HG03439 (cell line): ENCODE data around the gene C14orf93.
"Not testable (repeated sequence)": the region's sequence is repeated elsewhere in the genome, so short reads cannot be mapped to it uniquely, and the experiment has no call there.

Experiments
- ATAC-seq: cut with Tn5 transposase; IDR thresholded peaks from one replicate; pipeline ENCODE4 v1.9.1; 2021; ENCODE audit warnings: mild to moderate bottlenecking, moderate library complexity; ENCODE audit not compliant: unreplicated experiment

The C14orf93 gene

DNA sequence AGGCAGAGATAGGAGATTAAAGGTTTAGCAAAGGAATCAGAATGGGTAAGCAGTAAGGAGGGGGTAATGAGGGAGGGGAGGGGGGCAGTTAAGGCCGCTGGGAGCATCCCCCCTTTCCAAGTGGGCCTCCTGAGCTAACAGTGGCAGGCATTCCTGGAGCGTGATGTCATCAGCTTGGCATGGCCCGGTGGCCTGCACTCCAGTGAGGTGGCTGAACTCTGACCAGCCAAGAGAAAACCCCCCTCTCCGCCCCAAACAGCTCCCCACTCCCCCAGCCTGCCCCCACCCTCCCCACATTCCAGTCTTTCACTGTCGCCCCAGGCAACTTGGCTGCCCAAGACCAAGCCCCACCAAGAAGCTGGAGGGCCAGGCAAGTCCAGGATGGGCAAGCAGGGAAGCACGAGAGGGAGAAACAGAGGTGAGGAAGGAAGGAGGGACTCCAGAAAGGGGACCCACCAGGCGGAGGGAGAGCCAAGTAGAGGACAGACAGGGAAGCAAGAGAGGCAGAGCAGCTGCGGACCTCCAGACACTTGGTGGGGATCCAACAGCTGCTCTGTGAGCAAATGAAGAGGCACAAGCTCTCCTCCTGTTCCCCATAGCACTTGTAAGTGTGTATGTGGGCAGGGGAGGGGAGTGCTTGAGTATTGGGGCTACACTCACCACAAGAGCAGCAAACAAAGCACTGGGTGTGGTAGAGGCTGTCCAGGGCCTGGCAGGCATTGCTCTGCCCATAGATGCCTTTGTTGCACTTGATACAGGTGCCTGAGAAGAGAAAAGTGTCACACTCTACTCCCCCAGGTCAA is 32.1 kb downstream of the C14orf93 start:
- no peak for ATAC-seq

DNA sequence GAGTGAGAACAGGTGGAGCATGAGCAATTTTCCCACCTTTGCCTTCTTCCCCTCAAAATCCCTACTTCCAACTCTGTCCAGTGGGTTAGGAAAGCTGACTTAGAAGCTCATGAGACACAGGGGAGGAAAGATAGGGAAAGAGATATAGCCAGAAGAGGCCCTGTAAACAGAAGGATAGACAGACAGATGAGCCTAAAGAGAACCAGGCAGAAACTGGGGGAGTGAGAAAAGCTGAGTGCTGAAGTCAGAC is 32.6 kb downstream of the C14orf93 start:
- no peak for ATAC-seq

DNA sequence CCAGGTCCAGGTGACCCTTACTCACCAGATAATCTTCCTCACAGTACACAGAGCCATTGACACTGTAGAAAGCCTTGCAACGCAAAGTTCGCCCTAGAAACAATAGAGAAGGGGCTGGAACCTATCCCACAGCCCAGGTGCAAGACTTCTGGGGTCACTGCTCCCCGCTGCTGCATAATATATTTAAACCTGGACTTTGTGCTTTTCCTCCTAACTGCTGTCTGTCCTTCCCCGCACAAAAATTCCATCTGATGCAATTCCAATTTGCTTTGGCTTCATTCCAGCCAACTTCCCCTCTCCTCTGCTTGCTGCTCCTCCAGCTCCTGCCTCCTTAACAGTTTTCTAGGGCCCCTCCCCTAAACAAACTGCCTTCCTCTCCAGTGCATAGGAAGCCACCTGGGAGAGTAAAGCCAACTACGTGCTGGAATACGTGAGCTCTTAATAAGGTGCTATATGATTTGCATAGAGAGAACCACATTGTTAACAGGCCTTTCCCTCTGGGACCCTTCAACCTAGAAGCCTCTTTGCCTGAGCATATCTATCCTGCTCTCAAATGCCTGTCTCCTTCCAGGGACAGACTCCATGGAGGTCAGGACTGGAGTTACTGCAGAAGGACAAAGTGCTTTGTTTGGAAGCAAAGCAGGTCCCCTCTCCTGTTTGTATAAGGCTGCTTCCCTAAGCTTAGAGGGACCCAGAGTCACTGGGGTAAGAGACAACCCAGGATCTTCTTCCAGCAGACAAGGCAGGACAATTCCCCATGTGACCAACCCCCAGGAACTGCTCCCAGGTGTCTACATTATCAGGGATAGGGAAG is 33.1 kb downstream of the C14orf93 start:
- ATAC-seq: no peak

DNA sequence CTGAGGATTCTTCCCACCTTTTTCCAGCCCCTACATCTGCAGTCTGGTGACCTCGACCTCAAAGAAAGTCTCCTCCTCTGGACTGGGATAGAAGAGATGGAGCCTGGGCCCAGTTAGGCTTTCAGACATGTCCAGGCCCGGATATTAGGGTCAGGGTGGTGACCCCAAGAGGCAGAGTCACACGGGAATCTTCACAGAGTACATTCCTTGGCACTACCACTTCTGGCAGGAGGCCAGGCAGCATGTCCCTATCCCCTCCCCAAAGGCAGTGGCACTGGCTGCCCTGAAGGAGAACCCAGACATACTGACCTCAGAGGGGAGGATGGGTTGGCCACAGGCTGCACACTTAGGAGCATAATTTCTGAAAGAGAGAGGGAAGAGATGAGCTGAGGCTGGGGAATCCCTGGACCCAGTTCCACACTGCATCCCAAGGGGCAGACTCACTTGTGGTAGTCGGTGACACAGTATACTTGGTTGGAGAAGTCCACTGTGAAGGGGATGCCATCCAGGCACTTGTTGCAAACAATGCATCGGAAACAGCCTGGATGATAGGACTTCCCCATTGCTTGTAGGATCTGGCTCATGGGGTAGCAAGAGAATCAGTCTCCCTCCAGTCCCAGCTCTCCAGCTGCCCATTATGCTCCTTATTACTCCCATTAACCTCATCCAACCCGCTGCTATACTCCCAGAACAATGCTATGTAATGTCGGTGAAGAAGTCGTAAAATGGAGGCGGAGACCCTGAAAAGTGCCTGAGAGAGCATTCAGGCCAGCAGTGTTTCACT is 35.2 kb downstream of the C14orf93 start:
- no peak for ATAC-seq

DNA sequence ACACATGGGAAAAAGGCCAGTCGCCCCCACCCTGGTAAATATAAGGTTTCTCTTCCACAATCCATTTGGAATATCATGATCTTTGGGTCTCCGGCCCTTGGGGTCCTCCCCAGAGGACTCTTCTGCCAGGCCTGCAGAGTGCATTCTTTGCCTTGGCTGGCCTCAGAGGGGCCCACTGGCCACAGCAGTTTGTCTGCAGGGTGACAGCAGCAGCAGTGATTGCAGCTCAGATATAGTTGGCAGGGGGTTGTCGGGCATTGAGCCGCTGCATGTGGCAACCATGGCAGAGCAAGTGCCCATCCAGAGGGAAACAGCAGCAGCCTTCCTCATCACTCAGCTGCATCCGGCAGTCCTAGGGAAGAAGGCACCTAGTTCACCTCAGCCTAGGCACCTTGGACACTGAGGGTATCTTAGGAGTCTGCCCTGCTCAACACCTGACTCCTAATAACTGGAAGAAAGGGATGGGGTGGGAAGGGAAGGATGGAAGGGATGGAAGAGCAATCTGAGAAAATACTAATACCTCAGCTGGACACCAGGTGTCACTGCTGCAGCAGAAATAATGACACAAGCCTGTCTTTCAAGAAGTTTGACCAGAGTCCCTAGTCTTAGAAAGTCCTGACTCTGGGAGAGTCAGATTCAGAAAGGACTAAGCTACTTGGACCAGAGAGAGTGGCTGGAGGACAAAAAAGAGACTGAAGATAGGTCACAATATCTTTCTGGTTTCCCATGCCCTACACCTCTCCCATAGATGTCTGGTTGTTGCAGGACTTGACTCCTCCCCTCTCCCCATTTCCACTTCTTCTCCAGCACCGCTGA is 36.5 kb downstream of the C14orf93 start:
- ATAC-seq: no peak

DNA sequence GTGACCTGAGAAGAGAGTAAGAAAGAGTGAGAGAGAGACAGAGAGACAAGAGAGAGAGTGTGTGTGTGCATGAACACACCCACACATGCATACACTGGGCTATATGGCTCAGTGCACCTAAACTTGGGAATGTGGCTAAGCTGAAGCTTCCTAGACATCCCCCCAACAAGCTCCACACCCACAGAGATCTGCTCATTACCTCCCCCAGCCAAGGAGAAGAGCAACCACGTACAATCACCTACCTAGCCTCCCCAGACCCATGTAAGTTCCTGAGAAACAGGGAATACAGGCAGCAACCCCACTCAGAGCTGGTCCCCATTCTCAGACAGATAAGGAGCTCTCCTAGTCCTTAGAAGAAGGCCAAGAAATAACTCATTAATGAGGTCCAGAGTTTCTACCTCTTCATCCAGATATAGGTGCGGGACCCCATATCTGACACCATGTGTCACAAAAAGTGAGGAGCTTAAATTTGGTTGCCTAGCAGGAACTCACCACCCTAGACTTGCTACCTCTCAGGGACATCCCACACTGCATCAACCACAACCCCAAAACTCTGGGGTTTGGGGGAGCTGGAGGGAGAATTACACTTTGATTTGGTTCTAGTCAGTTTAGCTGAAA is 37.5 kb downstream of the C14orf93 start:
- ATAC-seq: no peak

DNA sequence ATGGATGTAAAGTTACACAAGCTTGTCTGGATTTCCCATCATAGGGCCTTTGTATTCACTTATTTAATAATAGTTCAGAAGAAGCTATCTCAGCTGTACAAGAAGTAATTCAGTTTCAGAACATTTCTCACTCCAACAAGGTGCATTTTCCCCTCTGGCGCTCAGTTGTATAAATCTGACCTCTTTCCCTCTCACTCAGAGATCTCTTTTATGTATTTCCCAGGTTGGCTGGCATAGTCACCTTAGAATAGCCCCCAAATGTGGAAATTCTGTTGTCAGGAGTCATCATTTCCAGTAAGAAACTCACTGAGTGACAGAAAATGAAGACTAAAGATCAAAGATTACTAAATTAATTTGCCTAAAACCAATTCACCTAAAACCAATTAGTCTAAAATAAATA is 38.8 kb downstream of the C14orf93 start:
- no peak for ATAC-seq

DNA sequence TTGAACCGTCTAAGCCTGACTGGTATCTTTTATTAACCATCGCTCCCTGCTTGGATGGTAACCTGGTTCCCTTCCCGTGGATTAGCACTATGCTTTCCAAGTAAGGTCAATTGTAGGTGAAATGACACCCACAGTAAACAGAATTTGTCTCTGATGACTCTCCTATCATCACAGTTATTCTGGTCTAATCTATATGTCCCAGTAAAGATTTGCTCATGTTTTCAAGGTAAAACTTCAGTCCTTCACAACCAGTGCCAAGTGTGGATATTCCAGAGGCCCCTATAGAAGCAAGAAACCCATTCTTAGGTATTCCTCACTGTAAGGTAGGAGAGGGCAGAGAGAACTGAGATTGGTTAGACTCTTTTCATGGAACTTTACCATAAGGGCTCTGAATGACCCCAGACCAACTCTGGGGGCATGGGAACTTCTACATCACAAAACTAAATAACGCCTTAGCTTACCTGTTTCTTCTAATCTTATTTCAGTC is 43.1 kb downstream of the C14orf93 start:
- no peak for ATAC-seq

DNA sequence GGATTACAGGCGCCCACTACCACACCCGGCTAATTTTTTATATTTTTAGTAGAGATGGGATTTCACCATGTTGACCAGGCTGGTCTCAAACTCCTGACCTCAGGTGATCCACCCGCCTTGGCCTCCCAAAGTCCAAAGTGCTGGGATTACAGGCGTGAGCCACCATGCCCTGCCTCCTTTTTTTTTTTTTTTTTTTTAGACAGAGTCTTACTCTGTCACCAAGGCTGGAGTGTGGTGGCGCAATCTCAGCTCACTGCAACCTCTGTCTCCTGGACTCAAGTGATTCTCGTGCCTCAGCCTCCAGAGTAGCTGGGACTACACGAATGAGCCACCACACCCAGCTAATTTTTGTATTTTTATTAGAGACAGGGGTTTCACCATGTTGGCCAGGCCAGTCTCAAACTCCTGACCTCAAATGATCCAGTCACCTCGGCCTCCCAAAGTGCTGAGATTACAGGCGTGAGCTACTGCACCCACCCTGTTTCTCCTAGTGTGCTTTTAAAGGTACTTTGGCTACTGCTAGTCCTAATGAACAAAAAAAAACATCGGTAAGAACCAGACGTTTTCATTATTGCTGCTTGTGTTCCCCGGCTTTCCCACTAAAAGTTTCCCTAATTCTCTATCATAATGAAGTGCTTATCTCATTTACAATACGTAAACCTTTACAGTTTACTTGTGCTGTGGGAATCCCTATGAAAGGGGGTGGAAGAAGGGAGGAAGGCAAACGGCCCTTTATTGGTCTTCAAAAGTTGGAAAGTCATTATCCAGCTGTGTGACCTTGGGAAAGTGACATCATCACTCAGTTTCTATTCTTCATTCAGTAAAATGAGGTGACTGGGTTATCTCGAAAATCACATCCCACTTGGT is 43.8 kb downstream of the C14orf93 start:
- not testable (repeated sequence) for ATAC-seq

DNA sequence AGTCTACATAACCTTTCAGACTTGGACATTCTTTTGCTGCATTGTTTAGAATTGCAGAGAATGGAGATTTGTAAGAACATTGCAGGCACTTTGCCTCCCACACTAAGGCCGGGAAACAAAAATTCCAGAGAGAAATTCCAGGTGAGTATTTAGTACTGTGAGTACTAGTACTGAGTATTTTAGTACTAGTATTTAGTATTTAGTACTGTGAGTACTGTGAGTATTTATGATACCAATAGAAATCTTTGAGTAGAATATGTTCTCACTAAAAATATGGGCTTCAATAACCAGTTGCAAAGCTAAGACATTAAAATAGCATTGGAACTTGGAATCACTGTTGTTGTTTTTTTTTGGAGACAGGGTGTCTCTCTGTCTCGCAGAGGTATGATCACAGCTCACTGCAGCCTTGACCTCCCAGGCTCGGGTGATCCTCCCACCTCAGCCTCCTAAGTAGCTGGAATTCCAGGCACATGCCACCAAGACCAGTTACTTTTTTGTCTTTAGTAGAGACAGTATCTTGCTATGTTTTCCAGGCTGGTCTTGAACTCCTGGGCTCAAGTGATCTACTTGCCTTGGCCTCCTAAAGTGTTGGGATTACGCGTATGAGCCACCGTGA is 47.8 kb downstream of the C14orf93 start:
- ATAC-seq: no peak

DNA sequence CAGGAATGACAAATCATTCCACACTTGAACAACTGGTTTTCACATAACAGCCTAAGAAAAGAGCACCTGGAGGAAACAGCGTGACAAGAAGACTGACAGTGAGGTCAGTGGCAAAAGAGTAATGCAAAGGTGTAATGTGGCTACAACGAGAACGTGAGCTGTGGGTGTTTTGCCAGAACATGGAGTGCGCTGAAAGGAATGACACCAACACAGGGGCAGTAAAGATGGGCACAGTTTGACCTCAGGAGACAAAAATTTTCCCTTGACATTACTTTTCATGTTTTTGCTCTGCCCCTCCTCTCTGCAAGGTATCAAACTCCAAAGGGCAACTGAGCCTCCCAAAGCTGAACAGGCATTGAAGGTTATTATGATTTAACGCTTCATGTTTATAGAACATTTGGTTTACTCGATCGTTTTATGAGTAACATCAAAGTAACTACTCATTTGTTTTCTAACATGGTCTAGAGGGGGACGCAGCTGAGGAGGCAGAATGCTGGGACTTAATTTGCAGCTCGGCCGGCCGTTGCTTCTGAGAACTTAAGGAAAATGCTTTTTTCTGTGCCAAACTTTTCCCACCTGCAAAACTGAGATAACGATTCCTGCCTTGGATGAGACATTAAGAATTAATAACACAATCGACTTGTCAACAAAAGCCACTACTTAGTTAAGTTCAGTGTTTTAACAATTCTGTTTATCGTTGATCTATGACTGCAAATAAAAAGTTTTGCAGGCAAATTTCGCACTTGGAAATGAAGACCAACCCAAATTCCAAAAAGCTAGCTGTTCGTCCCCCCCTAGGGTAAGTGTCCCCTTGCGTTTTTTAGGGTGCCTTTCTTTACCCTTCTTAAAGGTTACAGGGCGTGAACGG is 54.0 kb downstream of the C14orf93 start:
- ATAC-seq: no peak

DNA sequence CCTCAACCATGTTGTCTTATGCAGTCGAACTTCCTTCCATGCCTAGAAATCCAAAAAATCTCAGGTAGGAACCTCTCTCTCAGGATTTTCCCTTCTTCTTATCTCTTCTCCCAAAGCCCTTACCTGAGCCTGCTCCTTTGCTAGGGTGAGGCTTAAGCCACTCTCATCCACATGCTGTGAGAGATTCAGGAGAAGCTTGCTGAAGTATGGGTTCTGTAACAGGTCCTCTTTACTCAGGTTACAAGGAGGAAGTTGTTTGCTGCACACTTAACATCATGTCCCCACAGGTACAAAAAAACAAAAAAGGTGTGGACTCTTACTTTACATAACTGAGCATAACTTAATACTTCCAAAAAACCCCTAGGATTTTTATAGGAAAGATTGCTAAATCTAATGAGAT is 57.5 kb downstream of the C14orf93 start:
- no peak for ATAC-seq

DNA sequence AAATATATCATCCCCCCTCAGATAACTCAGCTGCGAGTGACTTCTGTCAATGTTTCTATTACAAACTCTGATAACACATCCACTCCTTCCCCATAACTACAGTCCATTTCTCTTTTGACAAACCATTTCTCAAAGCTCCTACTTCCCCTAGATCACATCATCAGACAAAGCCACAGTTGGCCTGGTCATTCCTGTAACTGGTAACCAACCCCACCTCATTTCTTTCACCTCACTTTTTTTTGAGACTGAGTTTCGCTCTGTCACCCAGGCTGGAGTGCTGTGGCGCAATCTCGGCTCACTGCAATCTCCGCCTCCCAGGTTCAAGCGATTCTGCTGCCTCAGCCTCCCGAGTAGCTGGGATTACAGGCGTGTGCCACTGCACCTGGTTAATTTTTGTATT is 58.1 kb downstream of the C14orf93 start:
- ATAC-seq: not testable (repeated sequence)

DNA sequence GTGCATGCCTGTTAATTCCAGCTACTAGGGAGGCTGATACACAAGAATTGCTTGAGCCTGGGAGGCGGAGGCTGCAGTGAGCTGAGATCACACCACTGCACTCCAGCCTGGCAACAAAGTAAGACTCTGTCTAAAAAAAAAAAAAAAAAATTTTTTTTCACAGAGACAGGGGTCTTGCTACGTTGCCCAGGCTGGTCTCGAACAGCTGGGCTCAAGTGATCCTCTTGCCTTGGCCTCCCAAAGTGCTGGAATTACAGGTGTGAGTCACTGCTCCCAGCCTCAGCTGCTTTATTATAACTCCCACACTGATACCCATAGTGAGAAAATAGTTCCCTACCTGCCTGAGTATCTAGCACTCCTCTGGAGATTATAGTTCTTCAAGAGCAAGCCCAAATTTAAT is 64.3 kb downstream of the C14orf93 start:
- ATAC-seq: no peak

DNA sequence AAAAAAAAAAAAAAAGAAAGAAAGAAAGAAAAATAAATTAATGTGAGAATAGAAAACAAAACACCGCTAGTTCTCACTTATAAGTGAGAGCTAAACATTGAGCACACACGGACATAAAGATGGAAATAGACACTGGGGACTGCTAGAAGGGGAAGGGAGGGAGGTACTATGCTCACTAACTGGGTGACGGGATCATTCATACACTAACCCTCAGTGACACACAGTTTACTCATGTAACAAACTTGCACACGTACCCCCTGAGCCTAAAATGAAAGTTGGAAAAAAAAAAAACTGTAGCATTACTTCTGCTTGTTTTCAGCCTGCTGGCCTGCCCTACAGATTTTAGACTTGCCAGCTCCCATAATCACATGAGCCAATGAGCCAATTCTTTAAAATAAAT is 70.3 kb downstream of the C14orf93 start:
- ATAC-seq: no peak
